WTC11 (cell line): ENCODE measurements around the gene PDSS2.

ENCODE experiments used
- ATF1 ChIP-seq: sonication (generic); formaldehyde crosslinking; IDR thresholded peaks from 2 replicates; pipeline ENCODE4 v1.8.1; 2023; ENCODE audit warnings: mild to moderate bottlenecking, moderate library complexity, missing genetic modification reagents
- CBFB ChIP-seq: sonication (generic); formaldehyde crosslinking; IDR thresholded peaks from 2 replicates; pipeline ENCODE4 v1.8.1; 2022; ENCODE audit warnings: mild to moderate bottlenecking, low read depth, missing genetic modification reagents
- CREB1 ChIP-seq: sonication (generic); formaldehyde crosslinking; IDR thresholded peaks from 2 replicates; pipeline ENCODE4 v1.8.0; 2023; ENCODE audit warnings: mild to moderate bottlenecking, missing genetic modification reagents
- ELF4 ChIP-seq: sonication (generic); formaldehyde crosslinking; IDR thresholded peaks from 2 replicates; pipeline ENCODE4 v1.8.1; 2022; ENCODE audit warnings: low read depth, mild to moderate bottlenecking, moderate library complexity, missing genetic modification reagents
- FOXJ3 ChIP-seq: sonication (generic); formaldehyde crosslinking; IDR thresholded peaks from 2 replicates; pipeline ENCODE4 v1.9.0; 2021; ENCODE audit warnings: missing genetic modification reagents, mild to moderate bottlenecking, borderline replicate concordance
- JUN ChIP-seq: sonication (generic); formaldehyde crosslinking; IDR thresholded peaks from 2 replicates; pipeline ENCODE4 v1.8.0; 2023; ENCODE audit warnings: mild to moderate bottlenecking, missing genetic modification reagents
- KAT7 ChIP-seq: sonication (generic); formaldehyde crosslinking; IDR thresholded peaks from 2 replicates; pipeline ENCODE4 v1.8.1; 2023; ENCODE audit warnings: missing genetic modification reagents, mild to moderate bottlenecking, borderline replicate concordance
- NFYB ChIP-seq: sonication (generic); formaldehyde crosslinking; conservative IDR thresholded peaks from 2 replicates; pipeline ENCODE4 v1.8.0; 2022; ENCODE audit warnings: low read depth, missing genetic modification reagents
- TF ChIP-seq, protein P1 (sequence below): sonication (generic); formaldehyde crosslinking; IDR thresholded peaks from 2 replicates; pipeline ENCODE4 v1.8.1; 2022; ENCODE audit warnings: mild to moderate bottlenecking, moderate library complexity, missing genetic modification reagents
- TF ChIP-seq, protein P2 (sequence below): sonication (generic); formaldehyde crosslinking; IDR thresholded peaks from 2 replicates; pipeline ENCODE4 v1.8.0; 2023; ENCODE audit warnings: missing genetic modification reagents, mild to moderate bottlenecking, borderline replicate concordance
- TF ChIP-seq, protein P3 (sequence below): fragments of 200-600 bp; IDR thresholded peaks from 2 replicates; pipeline ENCODE4 v1.8.0; 2022; ENCODE audit warnings: antibody characterized with exemption
- TF ChIP-seq, protein P4 (sequence below): sonication (generic); formaldehyde crosslinking; IDR thresholded peaks from 2 replicates; pipeline ENCODE4 v1.8.1; 2023; ENCODE audit warnings: mild to moderate bottlenecking, missing genetic modification reagents
- TF ChIP-seq, protein P5 (sequence below): sonication (generic); formaldehyde crosslinking; conservative IDR thresholded peaks from 2 replicates; pipeline ENCODE4 v1.8.1; 2022; ENCODE audit warnings: mild to moderate bottlenecking, missing genetic modification reagents

DNA sequence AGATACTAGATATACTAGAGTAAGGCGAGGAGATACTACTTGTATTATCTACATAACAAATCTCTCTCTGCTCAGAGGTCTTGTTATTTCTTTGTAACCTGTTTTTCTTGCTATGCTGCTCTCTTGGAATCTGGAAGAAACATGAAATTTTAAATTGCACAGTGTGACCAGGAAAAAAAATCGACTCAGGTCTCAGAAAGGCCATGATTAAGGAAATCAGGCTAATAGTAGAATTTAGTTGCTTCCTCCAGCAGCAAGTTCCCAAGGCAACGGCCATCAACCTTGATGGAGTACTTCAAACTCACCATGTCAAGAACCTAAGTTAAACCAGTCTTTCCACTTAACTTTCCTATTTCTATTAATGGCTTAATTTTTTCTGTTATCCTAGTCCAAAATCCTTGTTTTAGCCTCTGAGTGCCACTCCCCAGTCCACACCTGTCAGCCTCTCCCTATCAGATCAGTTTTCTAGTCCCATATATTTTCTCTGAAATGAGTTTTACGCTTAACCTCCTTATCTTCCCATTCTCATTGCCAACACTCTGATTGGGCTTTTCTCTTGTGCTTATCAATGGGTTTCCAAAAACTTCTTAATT, 256.4 kb downstream of the PDSS2 start:
- TF ChIP-seq, protein P1, sequence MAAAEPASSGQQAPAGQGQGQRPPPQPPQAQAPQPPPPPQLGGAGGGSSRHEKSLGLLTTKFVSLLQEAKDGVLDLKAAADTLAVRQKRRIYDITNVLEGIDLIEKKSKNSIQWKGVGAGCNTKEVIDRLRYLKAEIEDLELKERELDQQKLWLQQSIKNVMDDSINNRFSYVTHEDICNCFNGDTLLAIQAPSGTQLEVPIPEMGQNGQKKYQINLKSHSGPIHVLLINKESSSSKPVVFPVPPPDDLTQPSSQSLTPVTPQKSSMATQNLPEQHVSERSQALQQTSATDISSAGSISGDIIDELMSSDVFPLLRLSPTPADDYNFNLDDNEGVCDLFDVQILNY (CRISPR knock-in tag), result no peak
- TF ChIP-seq ELF4 (CRISPR knock-in tag) (no peak), JUN (CRISPR knock-in tag) (no peak), ATF1 (CRISPR knock-in tag) (no peak), CREB1 (CRISPR knock-in tag) (no peak), FOXJ3 (CRISPR knock-in tag) (no peak), NFYB (no peak), CBFB (CRISPR knock-in tag) (no peak), KAT7 (CRISPR knock-in tag) (no peak)
- TF ChIP-seq, protein P2, sequence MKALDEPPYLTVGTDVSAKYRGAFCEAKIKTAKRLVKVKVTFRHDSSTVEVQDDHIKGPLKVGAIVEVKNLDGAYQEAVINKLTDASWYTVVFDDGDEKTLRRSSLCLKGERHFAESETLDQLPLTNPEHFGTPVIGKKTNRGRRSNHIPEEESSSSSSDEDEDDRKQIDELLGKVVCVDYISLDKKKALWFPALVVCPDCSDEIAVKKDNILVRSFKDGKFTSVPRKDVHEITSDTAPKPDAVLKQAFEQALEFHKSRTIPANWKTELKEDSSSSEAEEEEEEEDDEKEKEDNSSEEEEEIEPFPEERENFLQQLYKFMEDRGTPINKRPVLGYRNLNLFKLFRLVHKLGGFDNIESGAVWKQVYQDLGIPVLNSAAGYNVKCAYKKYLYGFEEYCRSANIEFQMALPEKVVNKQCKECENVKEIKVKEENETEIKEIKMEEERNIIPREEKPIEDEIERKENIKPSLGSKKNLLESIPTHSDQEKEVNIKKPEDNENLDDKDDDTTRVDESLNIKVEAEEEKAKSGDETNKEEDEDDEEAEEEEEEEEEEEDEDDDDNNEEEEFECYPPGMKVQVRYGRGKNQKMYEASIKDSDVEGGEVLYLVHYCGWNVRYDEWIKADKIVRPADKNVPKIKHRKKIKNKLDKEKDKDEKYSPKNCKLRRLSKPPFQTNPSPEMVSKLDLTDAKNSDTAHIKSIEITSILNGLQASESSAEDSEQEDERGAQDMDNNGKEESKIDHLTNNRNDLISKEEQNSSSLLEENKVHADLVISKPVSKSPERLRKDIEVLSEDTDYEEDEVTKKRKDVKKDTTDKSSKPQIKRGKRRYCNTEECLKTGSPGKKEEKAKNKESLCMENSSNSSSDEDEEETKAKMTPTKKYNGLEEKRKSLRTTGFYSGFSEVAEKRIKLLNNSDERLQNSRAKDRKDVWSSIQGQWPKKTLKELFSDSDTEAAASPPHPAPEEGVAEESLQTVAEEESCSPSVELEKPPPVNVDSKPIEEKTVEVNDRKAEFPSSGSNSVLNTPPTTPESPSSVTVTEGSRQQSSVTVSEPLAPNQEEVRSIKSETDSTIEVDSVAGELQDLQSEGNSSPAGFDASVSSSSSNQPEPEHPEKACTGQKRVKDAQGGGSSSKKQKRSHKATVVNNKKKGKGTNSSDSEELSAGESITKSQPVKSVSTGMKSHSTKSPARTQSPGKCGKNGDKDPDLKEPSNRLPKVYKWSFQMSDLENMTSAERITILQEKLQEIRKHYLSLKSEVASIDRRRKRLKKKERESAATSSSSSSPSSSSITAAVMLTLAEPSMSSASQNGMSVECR (CRISPR knock-in tag), result no peak
- TF ChIP-seq, protein P3, sequence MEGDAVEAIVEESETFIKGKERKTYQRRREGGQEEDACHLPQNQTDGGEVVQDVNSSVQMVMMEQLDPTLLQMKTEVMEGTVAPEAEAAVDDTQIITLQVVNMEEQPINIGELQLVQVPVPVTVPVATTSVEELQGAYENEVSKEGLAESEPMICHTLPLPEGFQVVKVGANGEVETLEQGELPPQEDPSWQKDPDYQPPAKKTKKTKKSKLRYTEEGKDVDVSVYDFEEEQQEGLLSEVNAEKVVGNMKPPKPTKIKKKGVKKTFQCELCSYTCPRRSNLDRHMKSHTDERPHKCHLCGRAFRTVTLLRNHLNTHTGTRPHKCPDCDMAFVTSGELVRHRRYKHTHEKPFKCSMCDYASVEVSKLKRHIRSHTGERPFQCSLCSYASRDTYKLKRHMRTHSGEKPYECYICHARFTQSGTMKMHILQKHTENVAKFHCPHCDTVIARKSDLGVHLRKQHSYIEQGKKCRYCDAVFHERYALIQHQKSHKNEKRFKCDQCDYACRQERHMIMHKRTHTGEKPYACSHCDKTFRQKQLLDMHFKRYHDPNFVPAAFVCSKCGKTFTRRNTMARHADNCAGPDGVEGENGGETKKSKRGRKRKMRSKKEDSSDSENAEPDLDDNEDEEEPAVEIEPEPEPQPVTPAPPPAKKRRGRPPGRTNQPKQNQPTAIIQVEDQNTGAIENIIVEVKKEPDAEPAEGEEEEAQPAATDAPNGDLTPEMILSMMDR, result no peak
- TF ChIP-seq, protein P4, sequence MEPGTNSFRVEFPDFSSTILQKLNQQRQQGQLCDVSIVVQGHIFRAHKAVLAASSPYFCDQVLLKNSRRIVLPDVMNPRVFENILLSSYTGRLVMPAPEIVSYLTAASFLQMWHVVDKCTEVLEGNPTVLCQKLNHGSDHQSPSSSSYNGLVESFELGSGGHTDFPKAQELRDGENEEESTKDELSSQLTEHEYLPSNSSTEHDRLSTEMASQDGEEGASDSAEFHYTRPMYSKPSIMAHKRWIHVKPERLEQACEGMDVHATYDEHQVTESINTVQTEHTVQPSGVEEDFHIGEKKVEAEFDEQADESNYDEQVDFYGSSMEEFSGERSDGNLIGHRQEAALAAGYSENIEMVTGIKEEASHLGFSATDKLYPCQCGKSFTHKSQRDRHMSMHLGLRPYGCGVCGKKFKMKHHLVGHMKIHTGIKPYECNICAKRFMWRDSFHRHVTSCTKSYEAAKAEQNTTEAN (CRISPR knock-in tag), result no peak
- TF ChIP-seq, protein P5, sequence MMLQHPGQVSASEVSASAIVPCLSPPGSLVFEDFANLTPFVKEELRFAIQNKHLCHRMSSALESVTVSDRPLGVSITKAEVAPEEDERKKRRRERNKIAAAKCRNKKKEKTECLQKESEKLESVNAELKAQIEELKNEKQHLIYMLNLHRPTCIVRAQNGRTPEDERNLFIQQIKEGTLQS (CRISPR knock-in tag), result no peak
